Mucosa of stomach (tissue), 1 donor: ENCODE results near the gene KCNJ13.

Experiments used
- H3K27me3 ChIP-seq: one replicate; pipeline ENCODE4 v1.7.0; 2013; ENCODE audit warnings: mild to moderate bottlenecking, low read length; ENCODE audit not compliant: control insufficient read depth, insufficient read depth
- H3K36me3 ChIP-seq: one replicate; pipeline ENCODE4 v1.7.0; 2013; ENCODE audit warnings: low read length; ENCODE audit not compliant: control insufficient read depth, insufficient read depth
- H3K4me1 ChIP-seq: one replicate; pipeline ENCODE4 v1.7.0; 2013; ENCODE audit warnings: mild to moderate bottlenecking, low read length; ENCODE audit not compliant: control insufficient read depth, insufficient read depth
- H3K4me3 ChIP-seq: one replicate; pipeline ENCODE4 v1.7.0; 2013; ENCODE audit warnings: low read length
- H3K9ac ChIP-seq: one replicate; pipeline ENCODE4 v1.7.0; 2013; ENCODE audit warnings: mild to moderate bottlenecking, low read length, moderate library complexity
- H3K9me3 ChIP-seq: one replicate; pipeline ENCODE4 v1.7.0; 2013; ENCODE audit warnings: mild to moderate bottlenecking, low read length, moderate library complexity; ENCODE audit not compliant: control insufficient read depth
- donor health status: Pancreatic carcinoma.

The KCNJ13 gene

GRCh38 chr2:232789082-232789481, 12.7 kb upstream of the KCNJ13 start:
- Histone ChIP-seq H3K4me3 (no peak overlapping the region), H3K27me3 (no peaks in the 10 kb centered on the region), H3K36me3 (no peaks in the 10 kb centered on the region), H3K9me3 (no peaks in the 10 kb centered on the region), H3K4me1 (no peaks in the 10 kb centered on the region), H3K9ac (no peak overlapping the region)

GRCh38 chr2:232787806-232788205, 11.4 kb upstream of the KCNJ13 start:
- H3K9me3 ChIP-seq: no peaks in the 10 kb centered on the region
- H3K4me1 ChIP-seq: no peaks in the 10 kb centered on the region
- H3K9ac ChIP-seq: no peak overlapping the region
- no peaks in the 10 kb centered on the region for H3K27me3 ChIP-seq
- no peak overlapping the region for H3K4me3 ChIP-seq
- H3K36me3 ChIP-seq: no peaks in the 10 kb centered on the region

GRCh38 chr2:232783278-232783677, 6.9 kb upstream of the KCNJ13 start:
- H3K36me3 ChIP-seq: no peaks in the 10 kb centered on the region

GRCh38 chr2:232781765-232782164, 5.4 kb upstream of the KCNJ13 start:
- Histone ChIP-seq H3K27me3 (no peaks in the 10 kb centered on the region), H3K9me3 (no peaks in the 10 kb centered on the region), H3K36me3 (no peaks in the 10 kb centered on the region), H3K4me3 (no peak overlapping the region), H3K9ac (no peak overlapping the region), H3K4me1 (no peaks in the 10 kb centered on the region)

More at GRCh38 chr2:232783278-232783677, 6.9 kb upstream of the KCNJ13 start:
- Histone ChIP-seq H3K9ac (no peak overlapping the region), H3K4me1 (no peaks in the 10 kb centered on the region), H3K4me3 (no peak overlapping the region), H3K27me3 (no peaks in the 10 kb centered on the region), H3K9me3 (no peaks in the 10 kb centered on the region)

- Histone ChIP-seq H3K9me3 (no peaks in the 10 kb centered on the region), H3K4me1 (no peaks in the 10 kb centered on the region), H3K36me3 (no peaks in the 10 kb centered on the region), H3K27me3 (no peaks in the 10 kb centered on the region), H3K9ac (no peak overlapping the region), H3K4me3 (no peak overlapping the region)
Observed at GRCh38 chr2:232779934-232780333, 3.6 kb upstream of the KCNJ13 start.

- no peaks in the 10 kb centered on the region for H3K9me3 ChIP-seq
- H3K4me3 ChIP-seq: no peak overlapping the region
- no peaks in the 10 kb centered on the region for H3K36me3 ChIP-seq
- no peak overlapping the region for H3K9ac ChIP-seq
- H3K27me3 ChIP-seq: no peaks in the 10 kb centered on the region
- no peaks in the 10 kb centered on the region for H3K4me1 ChIP-seq
Observed at GRCh38 chr2:232779465-232779864, 3.1 kb upstream of the KCNJ13 start.

- H3K4me3 ChIP-seq: no peak overlapping the region
- no peaks in the 10 kb centered on the region for H3K9me3 ChIP-seq
- no peaks in the 10 kb centered on the region for H3K4me1 ChIP-seq
- no peak overlapping the region for H3K9ac ChIP-seq
- no peaks in the 10 kb centered on the region for H3K27me3 ChIP-seq
- H3K36me3 ChIP-seq: no peaks in the 10 kb centered on the region
Observed at GRCh38 chr2:232777276-232777675, 911 bp upstream of the KCNJ13 start.

- peaks cover 5% of the 10 kb centered on the region for H3K36me3 ChIP-seq
- H3K4me1 ChIP-seq: no peaks in the 10 kb centered on the region
- no peak overlapping the region for H3K9ac ChIP-seq
- H3K27me3 ChIP-seq: no peaks in the 10 kb centered on the region
- no peaks in the 10 kb centered on the region for H3K9me3 ChIP-seq
- no peak overlapping the region for H3K4me3 ChIP-seq
Observed at GRCh38 chr2:232773815-232774214, 2.5 kb downstream of the KCNJ13 start.

GRCh38 chr2:232772531-232772930, 3.8 kb downstream of the KCNJ13 start:
- no peaks in the 10 kb centered on the region for H3K9me3 ChIP-seq
- H3K36me3 ChIP-seq: peaks cover 5% of the 10 kb centered on the region
- H3K27me3 ChIP-seq: no peaks in the 10 kb centered on the region
- H3K4me3 ChIP-seq: no peak overlapping the region
- no peak overlapping the region for H3K9ac ChIP-seq
- H3K4me1 ChIP-seq: no peaks in the 10 kb centered on the region

- H3K9me3 ChIP-seq: no peaks in the 10 kb centered on the region
- H3K36me3 ChIP-seq: peaks cover 5% of the 10 kb centered on the region
- no peak overlapping the region for H3K9ac ChIP-seq
- no peaks in the 10 kb centered on the region for H3K4me1 ChIP-seq
- no peaks in the 10 kb centered on the region for H3K27me3 ChIP-seq
- no peak overlapping the region for H3K4me3 ChIP-seq
Observed at GRCh38 chr2:232771870-232772269, 4.5 kb downstream of the KCNJ13 start.

- H3K36me3 ChIP-seq: peaks cover 5% of the 10 kb centered on the region
- H3K9me3 ChIP-seq: no peaks in the 10 kb centered on the region
- no peak overlapping the region for H3K9ac ChIP-seq
- H3K27me3 ChIP-seq: no peaks in the 10 kb centered on the region
- H3K4me3 ChIP-seq: no peak overlapping the region
- no peaks in the 10 kb centered on the region for H3K4me1 ChIP-seq
Observed at GRCh38 chr2:232770207-232770606, 6.2 kb downstream of the KCNJ13 start.

- Histone ChIP-seq H3K9ac (no peak overlapping the region), H3K27me3 (no peaks in the 10 kb centered on the region), H3K9me3 (no peaks in the 10 kb centered on the region), H3K36me3 (peaks cover 6% of the 10 kb centered on the region), H3K4me3 (no peak overlapping the region), H3K4me1 (no peaks in the 10 kb centered on the region)
Observed at GRCh38 chr2:232767866-232768265, 8.5 kb downstream of the KCNJ13 start.

GRCh38 chr2:232761301-232761907, 15.0 kb downstream of the KCNJ13 start:
- no peaks in the 10 kb centered on the region for H3K9me3 ChIP-seq
- peaks cover 3% of the 10 kb centered on the region for H3K36me3 ChIP-seq
- H3K27me3 ChIP-seq: no peaks in the 10 kb centered on the region
- H3K4me3 ChIP-seq: no peak overlapping the region
- no peak overlapping the region for H3K9ac ChIP-seq
- no peaks in the 10 kb centered on the region for H3K4me1 ChIP-seq
